HCT116 (cell line): ENCODE results near the gene LAMC3. TPM values are rescaled to one million over a fixed set of nuclear protein-coding genes. Genes with fewer than 3 reads are reported as not detected.
A peak's percentile ranks its signal among the peaks of the same experiment; 100 is the strongest.

Experiments
- ATAC-seq: fragments of 200-7000 bp; cut with Tn5 transposase; 2 replicates; pipeline ENCODE4 v1.9.1; 2020; ENCODE audit warnings: mild to moderate bottlenecking, moderate library complexity
- Bru-seq: library from RNA; stranded (reverse); fragments of 400-500 nt; gene quantifications from one replicate; lab custom pipeline; 2021; lab: Mats Ljungman, UMichigan
- BruChase-seq, 2 experiments: library from RNA; stranded (reverse); fragments of 400-500 nt; gene quantifications; one replicate each; lab custom pipeline; 2021; lab: Mats Ljungman, UMichigan
- BruUV-seq: library from RNA; stranded (reverse); fragments of 400-500 nt; replicated peaks from 2 replicates; lab custom pipeline; 2021; lab: Mats Ljungman, UMichigan
- CTCF ChIA-PET: fragments of 300-600 bp; sonication (Branson Sonifier 250); formaldehyde crosslinking; loops from one replicate; lab custom pipeline; 2021; ENCODE audit warnings: antibody characterized with exemption; lab: Charles Lee
- POLR2A ChIA-PET: fragments of 300-600, 350-600 bp; sonication (Branson Sonifier 250); formaldehyde crosslinking; loops from one replicate; lab custom pipeline; 2021; ENCODE audit warnings: antibody characterized with exemption; lab: Charles Lee
- RAD21 ChIA-PET, 2 experiments: fragments of 300-600 bp; sonication (Branson Sonifier 250); formaldehyde crosslinking; loops; one replicate each; lab custom pipeline; 2023; ENCODE audit warnings: low total read pairs in 2 of 2; ENCODE audit not compliant: uncharacterized antibody in 2 of 2, unreplicated experiment in 2 of 2, low non-redundant PET in 1 of 2; lab: Charles Lee
- DNase-seq: peaks from one replicate; pipeline ENCODE4 v3.0.0-alpha.2; 2010; ENCODE audit warnings: low read depth, low spot score
- H2AFZ ChIP-seq: fragments of 200-600 bp; shearing (Covaris generic), sonication (generic); 2 replicates; pipeline ENCODE4 v1.6.1; 2017; ENCODE audit warnings: low read depth, mixed run types, mixed read lengths, antibody characterized with exemption, low read length; ENCODE audit not compliant: poor library complexity, severe bottlenecking
- H3K27ac ChIP-seq: 2 replicates; pipeline ENCODE4 v1.5.1; 2012; ENCODE audit warnings: low read depth, low read length
- H3K27me3 ChIP-seq: fragments of 200-600 bp; sonication (generic); 2 replicates; pipeline ENCODE4 v1.6.1; 2016; ENCODE audit warnings: mixed run types, low read length, mixed read lengths; ENCODE audit not compliant: insufficient read depth
- H3K36me3 ChIP-seq, 2 experiments: fragments of 200-500 bp in 1 of 2; fragments of 200-600 bp in 1 of 2; sonication (Bioruptor generic) in 1 of 2; sonication (generic) in 1 of 2; 2 replicates each; pipeline versions ENCODE4 v1.5.1 to v1.6.1; 2014 to 2016; ENCODE audit warnings: low read length in 2 of 2, inconsistent platforms in 1 of 2, mixed read lengths in 1 of 2, mixed run types in 1 of 2; ENCODE audit not compliant: insufficient read depth in 2 of 2, control insufficient read depth in 1 of 2
- H3K4me1 ChIP-seq, 2 experiments: fragments of 200-600 bp in 1 of 2; sonication (generic) in 1 of 2; 2 replicates each; pipeline versions ENCODE4 v1.5.1 to v1.6.1; 2012 to 2017; ENCODE audit warnings: low read length in 2 of 2, inconsistent platforms in 1 of 2, mild to moderate bottlenecking in 1 of 2, mixed read lengths in 1 of 2, mixed run types in 1 of 2, moderate library complexity in 1 of 2; ENCODE audit not compliant: insufficient read depth in 2 of 2, control insufficient read depth in 1 of 2
- H3K4me2 ChIP-seq: fragments of 200-600 bp; sonication (generic); 2 replicates; pipeline ENCODE4 v1.6.1; 2017; ENCODE audit warnings: mixed run types, low read length, mixed read lengths
- H3K4me3 ChIP-seq, 2 experiments: fragments of 200-600 bp in 1 of 2; sonication (generic) in 1 of 2; replicated peaks in 1 of 2; 2 replicates each; pipeline ENCODE4 v1.5.1; 2011 to 2016; ENCODE audit warnings: low read length in 2 of 2, control low read depth in 1 of 2, low read depth in 1 of 2, mild to moderate bottlenecking in 1 of 2, mixed read lengths in 1 of 2, mixed run types in 1 of 2
- H3K79me2 ChIP-seq: fragments of 200-600 bp; sonication (generic); 2 replicates; pipeline ENCODE4 v1.6.1; 2017; ENCODE audit warnings: mild to moderate bottlenecking, mixed run types, low read length, moderate library complexity, mixed read lengths; ENCODE audit not compliant: insufficient read depth
- H3K9ac ChIP-seq: fragments of 200-600 bp; sonication (generic); 2 replicates; pipeline ENCODE4 v1.6.1; 2016; ENCODE audit warnings: low read length, mixed read lengths
- H3K9me2 ChIP-seq: fragments of 200-600 bp; sonication (generic), shearing (Covaris generic); 2 replicates; pipeline ENCODE4 v1.6.1; 2017; ENCODE audit warnings: mixed run types, mild to moderate bottlenecking, moderate library complexity; ENCODE audit not compliant: insufficient read depth
- H3K9me3 ChIP-seq, 2 experiments: fragments of 200-500 bp in 1 of 2; fragments of 200-600 bp in 1 of 2; sonication (Bioruptor generic) in 1 of 2; sonication (generic) in 1 of 2; 2 replicates each; pipeline ENCODE4 v1.6.1; 2014 to 2017; ENCODE audit warnings: low read length in 2 of 2, mixed read lengths in 2 of 2, inconsistent platforms in 1 of 2, low read depth in 1 of 2, mild to moderate bottlenecking in 1 of 2, mixed run types in 1 of 2, moderate library complexity in 1 of 2; ENCODE audit not compliant: control insufficient read depth in 1 of 2, insufficient read depth in 1 of 2
- H4K20me1 ChIP-seq: fragments of 200-600 bp; sonication (generic), shearing (Covaris generic); 2 replicates; pipeline ENCODE4 v1.6.1; 2017; ENCODE audit warnings: mixed run types, mild to moderate bottlenecking, moderate library complexity; ENCODE audit not compliant: insufficient read depth
- CTCF ChIP-seq, 3 experiments: fragments of 200-600 bp in 1 of 3; sonication (generic) in 1 of 3; IDR thresholded peaks in 2 of 3; conservative IDR thresholded peaks in 1 of 3; 2 replicates each; pipeline ENCODE4 v1.5.1; 2012 to 2017; ENCODE audit warnings: low read depth in 2 of 3, low read length in 2 of 3, antibody characterized with exemption in 1 of 3, borderline replicate concordance in 1 of 3, control low read depth in 1 of 3, mild to moderate bottlenecking in 1 of 3, mixed read lengths in 1 of 3, mixed run types in 1 of 3, moderate library complexity in 1 of 3; ENCODE audit not compliant: insufficient read depth in 1 of 3
- EZH2 ChIP-seq: fragments of 200-600 bp; sonication (generic); IDR thresholded peaks from 2 replicates; pipeline ENCODE4 v1.6.1; 2017; ENCODE audit warnings: antibody characterized with exemption, mixed run types
- FOSL1 ChIP-seq: IDR thresholded peaks from 2 replicates; pipeline ENCODE4 v1.6.1; 2012; ENCODE audit warnings: low read depth
- RAD21 ChIP-seq: IDR thresholded peaks from 2 replicates; pipeline ENCODE4 v1.6.1; 2012; ENCODE audit warnings: low read depth, mild to moderate bottlenecking
- ZFX ChIP-seq: fragments of 450-650 bp; IDR thresholded peaks from 2 replicates; pipeline ENCODE4 v1.6.1; 2017
- intact Hi-C: fragments of 100-400 bp; cut with micrococcal nuclease; formaldehyde crosslinking; loops from 2 replicates; pipeline ENCODE4 v1.10.0; 2022
- long read RNA-seq: library from polyadenylated mRNA; unstranded; transcript quantifications from one replicate; pipeline ENCODE4 v2.0.0, GENCODE V29; 2021; ENCODE audit not compliant: unreplicated experiment
- polyA plus RNA-seq: library from polyadenylated mRNA; unstranded; fragments of >200 nt; gene quantifications from 2 replicates; pipeline ENCODE4 v1.2.1, GENCODE V29; 2012; ENCODE audit warnings: missing spikeins
- total RNA-seq: library from RNA; stranded (reverse); gene quantifications from one replicate; pipeline ENCODE4 v1.2.1, GENCODE V29; 2021; ENCODE audit not compliant: unreplicated experiment
- TF ChIP-seq, protein P1 (sequence below): IDR thresholded peaks from 2 replicates; pipeline ENCODE4 v1.6.1; 2012

LAMC3 gene
- 7.7 TPM for total RNA-seq
- 7.8 and 8.6 TPM in 2 replicates for polyA plus RNA-seq
- percentile 41 among the genes with signal in this experiment for Bru-seq, nascent RNA
- percentile 37 among the genes with signal in this experiment for BruChase-seq, experiment 1, labeled RNA remaining after a 6-hour chase
- BruChase-seq, experiment 2, labeled RNA remaining after a 2-hour chase = percentile 43 among the genes with signal in this experiment
- long read RNA-seq, full-length matches to known transcripts = 1 of 28 reads
- long read RNA-seq, partial matches to known transcripts = 19 of 28 reads
- long read RNA-seq, other reads (novel, unspliced or antisense) = 8 of 28 reads

GRCh38 chr9:131008909-131009618 is at the start of gene LAMC3:
TSS of gene LAMC3 (plus strand) at chr9:131009174. CDS start at chr9:131009215, 41 bp downstream.
- intact Hi-C loops = loop anchor here (5.0 to 10.0 kb wide), 2 partner anchors 38 to 224 kb away; no protein-coding TSS in a partner anchor
- no TSS peak for BruUV-seq
- no peaks in the 10 kb centered on the region for H3K9me3 ChIP-seq
- ChIA-PET POLR2A (no interaction called here), RAD21 (no interaction called here), CTCF (interaction anchor here (0.7 to 2.4 kb wide), 3 partner anchors 11 to 327 kb away, joined by 3 to 9 read pairs (median 4); no protein-coding TSS in a partner anchor)
- DNase-seq (no peak), ATAC-seq (peak; percentile 89)
- H4K20me1 ChIP-seq = no peaks in the 10 kb centered on the region
- H3K79me2 ChIP-seq = no peaks in the 10 kb centered on the region
- peak; percentile 30 to 61 (median 50); a peak in 5 of 6 replicates for TF ChIP-seq CTCF (IDR thresholded peaks at IDR 0.05 in 2 of 3, conservative IDR thresholded peaks at IDR 0.05 in 1 of 3; ENCODE audit: borderline replicate concordance in 1 of 3, insufficient read depth in 1 of 3, low read depth in 2 of 3, low read length in 2 of 3)
- peak; percentile 80 for TF ChIP-seq ZFX
- TF ChIP-seq, protein P1, sequence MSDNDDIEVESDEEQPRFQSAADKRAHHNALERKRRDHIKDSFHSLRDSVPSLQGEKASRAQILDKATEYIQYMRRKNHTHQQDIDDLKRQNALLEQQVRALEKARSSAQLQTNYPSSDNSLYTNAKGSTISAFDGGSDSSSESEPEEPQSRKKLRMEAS = peak; percentile 78
- no peak for TF ChIP-seq EZH2
- peak; percentile 62 for TF ChIP-seq RAD21
- TF ChIP-seq FOSL1 = no peak
- H3K27ac ChIP-seq = no peak within 1 kb of the TSS; the same call in 1 of the 2 replicates
- no peaks in the 10 kb centered on the region for H3K27me3 ChIP-seq
- no peaks in the 10 kb centered on the region for H3K9me2 ChIP-seq
- peak within 1 kb of the TSS; percentile 93 for H3K4me2 ChIP-seq
- H2AFZ ChIP-seq = peak within 1 kb of the TSS; percentile 99
- peaks cover 3 to 14% of the 10 kb centered on the region in 2 experiments for H3K4me1 ChIP-seq
- peak within 1 kb of the TSS; percentile 52 for H3K9ac ChIP-seq
- peak within 1 kb of the TSS; percentile 50 to 59 for H3K4me3 ChIP-seq
- H3K36me3 ChIP-seq = no peaks in the 10 kb centered on the region
